Measurements from ENCODE around the gene CACHD1.
"Not testable (repeated sequence)": the region's sequence is repeated elsewhere in the genome, so short reads cannot be mapped to it uniquely, and the experiment has no call there.

Gene CACHD1

GRCh38 chr1:64675718-64676345, 205.9 kb downstream of the CACHD1 start:
- peak; percentile 18 for DNase-seq

GRCh38 chr1:64676386-64676785, 206.5 kb downstream of the CACHD1 start:
- DNase-seq = no peak

GRCh38 chr1:64677532-64677931, 207.6 kb downstream of the CACHD1 start:
- DNase-seq = no peak

GRCh38 chr1:64678366-64678765, 208.4 kb downstream of the CACHD1 start:
- DNase-seq = no peak

GRCh38 chr1:64679177-64679576, 209.2 kb downstream of the CACHD1 start:
- DNase-seq = no peak

- DNase-seq = no peak
Observed at GRCh38 chr1:64680599-64680998, 210.7 kb downstream of the CACHD1 start.

- DNase-seq = no peak
Observed at GRCh38 chr1:64681043-64681442, 211.1 kb downstream of the CACHD1 start.

- DNase-seq = no peak
Observed at GRCh38 chr1:64683419-64683818, 213.5 kb downstream of the CACHD1 start.

- no peak for DNase-seq
Observed at GRCh38 chr1:64685217-64685616, 215.3 kb downstream of the CACHD1 start.

- no peak for DNase-seq
Observed at GRCh38 chr1:64685765-64686341, 215.9 kb downstream of the CACHD1 start.

- peak; percentile 46 for DNase-seq
Observed at GRCh38 chr1:64686828-64687724, 217.1 kb downstream of the CACHD1 start.

- DNase-seq = no peak
Observed at GRCh38 chr1:64687725-64688327, 217.9 kb downstream of the CACHD1 start.

- no peak for DNase-seq
Observed at GRCh38 chr1:64691626-64692025, 221.7 kb downstream of the CACHD1 start.

GRCh38 chr1:64692911-64693310, 223.0 kb downstream of the CACHD1 start:
- DNase-seq = no peak

GRCh38 chr1:64693406-64693805, 223.5 kb downstream of the CACHD1 start:
- DNase-seq = no peak

- DNase-seq = no peak
Observed at GRCh38 chr1:64696879-64697278, 226.9 kb downstream of the CACHD1 start.

- DNase-seq = no peak
Observed at GRCh38 chr1:64699327-64699726, 229.4 kb downstream of the CACHD1 start.

- DNase-seq = no peak
Observed at GRCh38 chr1:64701071-64701470, 231.1 kb downstream of the CACHD1 start.

GRCh38 chr1:64701886-64702285, 232.0 kb downstream of the CACHD1 start:
- no peak for DNase-seq

- not testable (repeated sequence) for DNase-seq
Observed at GRCh38 chr1:64702670-64703069, 232.7 kb downstream of the CACHD1 start.

GRCh38 chr1:64703600-64703999, 233.7 kb downstream of the CACHD1 start:
- DNase-seq = no peak

GRCh38 chr1:64705591-64705990, 235.7 kb downstream of the CACHD1 start:
- no peak for DNase-seq

- DNase-seq = no peak
Observed at GRCh38 chr1:64711266-64711665, 241.3 kb downstream of the CACHD1 start.

GRCh38 chr1:64712049-64712448, 242.1 kb downstream of the CACHD1 start:
- DNase-seq = no peak

All from CD4-positive, alpha-beta T cell treated with Interleukin-17A for 1 hour (primary cell).